Neuronal stem cell (in vitro differentiated cells): Measurements from ENCODE around the gene BCAS3.

Experiments used
- DNase-seq: peaks from one replicate; pipeline ENCODE4 v3.0.0-alpha.2; 2013; ENCODE audit warnings: low spot score
- H2AFZ ChIP-seq: one replicate; pipeline ENCODE4 v1.6.1; 2013; ENCODE audit warnings: mild to moderate bottlenecking, low read length, inconsistent platforms
- H2AK5ac ChIP-seq: 2 replicates; pipeline ENCODE4 v1.6.1; 2013; ENCODE audit warnings: low read depth, mild to moderate bottlenecking, inconsistent platforms, low read length, moderate library complexity, mixed read lengths
- H2BK120ac ChIP-seq: 2 replicates; pipeline ENCODE4 v1.6.1; 2013; ENCODE audit warnings: low read depth, mild to moderate bottlenecking, inconsistent platforms, low read length, moderate library complexity, mixed read lengths
- H2BK12ac ChIP-seq: one replicate; pipeline ENCODE4 v1.6.1; 2013; ENCODE audit warnings: low read length, inconsistent platforms
- H2BK15ac ChIP-seq: 2 replicates; pipeline ENCODE4 v1.6.1; 2013; ENCODE audit warnings: mild to moderate bottlenecking, low read length, inconsistent platforms, mixed read lengths
- H2BK5ac ChIP-seq: one replicate; pipeline ENCODE4 v1.6.1; 2013; ENCODE audit warnings: inconsistent platforms, mild to moderate bottlenecking, low read length, moderate library complexity
- H3K14ac ChIP-seq: one replicate; pipeline ENCODE4 v1.6.1; 2013; ENCODE audit warnings: low read length, inconsistent platforms
- H3K18ac ChIP-seq: 2 replicates; pipeline ENCODE4 v1.6.1; 2013; ENCODE audit warnings: low read length, inconsistent platforms
- H3K23ac ChIP-seq: 2 replicates; pipeline ENCODE4 v1.6.1; 2013; ENCODE audit warnings: low read depth, mild to moderate bottlenecking, mixed read lengths, low read length, inconsistent platforms; ENCODE audit not compliant: poor library complexity
- H3K27ac ChIP-seq: replicated peaks from 3 replicates; pipeline ENCODE4 v1.5.1; 2013; ENCODE audit warnings: low read length, inconsistent platforms
- H3K27me3 ChIP-seq, 3 experiments: 2 replicates each; pipeline ENCODE4 v1.6.1; 2013; ENCODE audit warnings: low read length in 3 of 3, mild to moderate bottlenecking in 2 of 3, inconsistent platforms in 1 of 3, low read depth in 1 of 3, mixed read lengths in 1 of 3, moderate library complexity in 1 of 3; ENCODE audit not compliant: control insufficient read depth in 3 of 3, insufficient read depth in 3 of 3
- H3K36me3 ChIP-seq, 2 donors: replicated peaks in 1 of 2; 2 replicates each; pipeline ENCODE4 v1.6.1; 2013; ENCODE audit warnings: low read length in 2 of 2; ENCODE audit not compliant: control insufficient read depth in 2 of 2, insufficient read depth in 2 of 2
- H3K4ac ChIP-seq: 2 replicates; pipeline ENCODE4 v1.6.1; 2013; ENCODE audit warnings: inconsistent platforms, mild to moderate bottlenecking, low read length, moderate library complexity
- H3K4me1 ChIP-seq, 2 donors: 1 replicate in 1 of 2; 2 replicates in 1 of 2; pipeline ENCODE4 v1.6.1; 2013; ENCODE audit warnings: low read length in 2 of 2, low read depth in 1 of 2; ENCODE audit not compliant: control insufficient read depth in 2 of 2, insufficient read depth in 1 of 2
- H3K4me2 ChIP-seq: one replicate; pipeline ENCODE4 v1.6.1; 2013; ENCODE audit warnings: mild to moderate bottlenecking, low read length, inconsistent platforms; ENCODE audit not compliant: insufficient read depth, poor library complexity, severe bottlenecking
- H3K4me3 ChIP-seq, 2 donors: 2 replicates each; pipeline ENCODE4 v1.5.1; 2013; ENCODE audit warnings: low read length in 2 of 2, mild to moderate bottlenecking in 2 of 2, inconsistent platforms in 1 of 2, moderate library complexity in 1 of 2
- H3K79me1 ChIP-seq: one replicate; pipeline ENCODE4 v1.6.1; 2013; ENCODE audit warnings: low read depth, mild to moderate bottlenecking, inconsistent platforms, low read length, moderate library complexity
- H3K9ac ChIP-seq: one replicate; pipeline ENCODE4 v1.6.1; 2013; ENCODE audit warnings: mild to moderate bottlenecking, low read depth, low read length, inconsistent platforms; ENCODE audit not compliant: poor library complexity
- H3K9me3 ChIP-seq, 2 donors: replicated peaks in 1 of 2; 2 replicates each; pipeline versions ENCODE3 to v1.6.1; 2013; ENCODE audit warnings: low read length in 2 of 2, mild to moderate bottlenecking in 2 of 2, inconsistent platforms in 1 of 2, low read depth in 1 of 2, mixed read lengths in 1 of 2, moderate library complexity in 1 of 2; ENCODE audit not compliant: control insufficient read depth in 2 of 2, insufficient read depth in 1 of 2
- H4K8ac ChIP-seq: one replicate; pipeline ENCODE4 v1.6.1; 2013; ENCODE audit warnings: low read depth, mild to moderate bottlenecking, inconsistent platforms, low read length, moderate library complexity
- H4K91ac ChIP-seq: one replicate; pipeline ENCODE4 v1.6.1; 2013; ENCODE audit warnings: low read length, low read depth, mild to moderate bottlenecking, inconsistent platforms; ENCODE audit not compliant: poor library complexity
- WGBS, 2 donors: extraction: QIAGEN DNeasy Blood & Tissue Kit; methylation state at CpG; one replicate each; pipeline ENCODE4 v1.1.7; 2013; ENCODE audit warnings: missing lambda C conversion rate in 2 of 2, mixed read lengths in 1 of 2; ENCODE audit not compliant: insufficient read length in 2 of 2, insufficient replicate concordance in 1 of 2; ENCODE audit errors: extremely low coverage in 2 of 2; 5-methylcytosine and 5-hydroxymethylcytosine counted together

BCAS3 gene

DNA sequence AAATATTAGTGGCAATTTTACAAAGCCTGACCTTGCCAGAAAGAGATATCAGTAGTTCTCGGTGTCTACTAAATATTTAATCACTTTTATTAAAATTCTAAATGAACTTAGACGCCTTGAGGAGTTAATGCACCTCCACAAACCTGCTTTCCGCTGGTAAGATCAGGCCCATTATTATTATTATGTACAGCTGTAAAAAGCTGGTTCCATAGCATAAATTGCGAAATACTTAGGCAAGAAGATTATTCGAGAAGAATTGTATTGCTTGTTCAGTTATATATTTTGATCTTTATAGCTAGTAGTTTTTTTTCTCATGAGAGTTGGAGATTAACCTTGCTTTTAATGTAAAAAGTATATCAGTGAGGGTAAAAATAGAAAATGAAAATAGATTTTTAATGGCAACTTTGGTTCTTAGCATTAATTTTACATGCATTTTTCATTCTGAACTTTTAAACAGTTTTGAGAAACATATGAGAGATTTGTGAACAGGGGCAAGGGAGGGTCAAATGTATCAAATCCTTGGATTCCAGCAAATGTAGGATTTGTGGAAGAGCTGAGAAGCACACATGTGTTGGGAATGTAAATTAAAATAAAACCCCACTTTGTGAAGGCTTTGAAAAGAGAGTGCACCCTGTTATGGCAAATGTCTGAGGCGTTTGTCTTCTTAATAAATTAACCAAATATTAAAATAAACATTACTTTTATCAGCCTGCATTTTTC lies 471.6 kb downstream of the BCAS3 start:
- WGBS, 2 donors, result no CpG with 5 or more reads among the region's 6 CpGs
- H2BK12ac ChIP-seq, result no peak overlapping the region
- DNase-seq, result no peak

DNA sequence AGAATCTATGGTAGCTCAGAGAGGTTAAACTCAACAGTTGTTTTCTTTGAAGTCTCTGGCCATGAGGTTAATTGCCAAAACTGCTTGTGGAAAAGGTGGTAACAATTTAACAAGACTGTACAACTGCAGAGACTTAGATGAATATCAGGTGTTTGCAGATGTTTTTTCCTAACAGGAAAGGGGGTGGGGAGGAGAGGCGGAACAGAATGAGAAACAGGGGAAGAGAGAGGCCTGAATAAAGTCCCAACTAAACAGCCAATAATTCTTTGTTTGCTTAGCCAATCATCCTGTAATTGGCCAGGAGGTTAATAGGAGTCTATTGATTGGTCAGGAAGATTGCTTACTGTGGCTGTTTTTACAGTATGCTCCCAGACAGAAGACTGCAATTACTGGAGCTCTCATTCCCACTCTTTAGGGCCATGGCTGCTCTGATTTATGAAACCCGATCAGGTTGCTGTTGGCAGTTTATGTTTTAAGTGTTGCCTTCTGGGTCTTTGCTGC lies 472.3 kb downstream of the BCAS3 start:
- Histone ChIP-seq H3K4me2 (no peak overlapping the region), H4K8ac (no peak overlapping the region), H3K9ac (no peak overlapping the region), H3K4me3 (no peak overlapping the region), H3K4me1 (peaks cover 3 to 8% of the 10 kb centered on the region in 2 donors), H3K9me3 (no peaks in the 10 kb centered on the region), H2BK12ac (no peak overlapping the region), H2BK15ac (no peak overlapping the region), H3K4ac (no peak overlapping the region), H2AFZ (no peak overlapping the region), H2BK120ac (no peak overlapping the region), H3K27ac (no peak overlapping the region), H3K23ac (no peak overlapping the region), H2AK5ac (no peak overlapping the region), H3K18ac (no peak overlapping the region), H3K14ac (no peak overlapping the region), H3K27me3 (no peaks in the 10 kb centered on the region), H3K79me1 (no peaks in the 10 kb centered on the region), H2BK5ac (no peak overlapping the region), H4K91ac (no peak overlapping the region), H3K36me3 (no peaks in the 10 kb centered on the region)
- no CpG with 5 or more reads among the region's 2 CpGs for WGBS, 2 donors
- DNase-seq, result no peak

More for the DNA sequence above, 471.6 kb downstream of the BCAS3 start:
- no peak overlapping the region for H3K27ac ChIP-seq
- H3K4me3 ChIP-seq, result no peak overlapping the region
- no peak overlapping the region for H3K9ac ChIP-seq
- no peaks in the 10 kb centered on the region for H3K79me1 ChIP-seq
- no peak overlapping the region for H2BK5ac ChIP-seq
- no peaks in the 10 kb centered on the region for H3K9me3 ChIP-seq
- no peak overlapping the region for H4K8ac ChIP-seq
- H2BK15ac ChIP-seq, result no peak overlapping the region
- no peak overlapping the region for H4K91ac ChIP-seq
- H2AK5ac ChIP-seq, result no peak overlapping the region
- no peak overlapping the region for H2AFZ ChIP-seq
- no peak overlapping the region for H3K23ac ChIP-seq
- H3K4me2 ChIP-seq, result no peak overlapping the region
- no peak overlapping the region for H2BK120ac ChIP-seq
- H3K36me3 ChIP-seq, result no peaks in the 10 kb centered on the region
- H3K18ac ChIP-seq, result no peak overlapping the region
- peaks cover 3 to 8% of the 10 kb centered on the region in 2 donors for H3K4me1 ChIP-seq
- no peak overlapping the region for H3K14ac ChIP-seq
- H3K4ac ChIP-seq, result no peak overlapping the region
- no peaks in the 10 kb centered on the region for H3K27me3 ChIP-seq

DNA sequence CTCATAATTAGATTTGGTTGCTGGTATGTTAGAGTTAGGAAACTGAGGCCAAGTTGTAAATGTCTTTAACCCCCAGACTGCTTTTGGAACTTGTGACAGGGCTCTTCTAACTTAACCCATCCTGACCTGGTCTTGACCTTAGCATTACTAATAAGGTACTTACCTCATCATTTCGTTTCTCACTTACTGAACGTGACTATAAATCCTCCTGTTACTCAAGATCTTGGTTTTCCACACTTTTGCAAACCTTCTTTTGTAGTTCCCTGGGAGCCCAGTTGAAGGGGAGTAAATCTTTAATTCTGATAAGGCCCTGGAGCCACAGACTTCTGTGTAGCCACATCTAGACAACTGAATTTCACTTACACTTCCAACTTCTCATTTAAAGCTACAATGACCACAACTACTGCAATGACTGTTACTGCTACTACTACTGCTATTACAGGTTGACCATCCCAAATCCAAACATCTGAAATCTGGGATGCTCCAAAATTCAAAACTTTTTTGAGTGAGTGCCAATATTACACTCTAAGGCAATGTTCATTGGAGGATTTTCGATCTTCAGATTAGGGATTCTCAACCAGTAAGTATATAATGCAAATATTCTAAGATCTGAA lies 473.1 kb downstream of the BCAS3 start:
- Histone ChIP-seq H4K8ac (no peak overlapping the region), H3K9me3 (no peaks in the 10 kb centered on the region), H4K91ac (no peak overlapping the region), H2AFZ (no peak overlapping the region), H3K4me1 (peaks cover 2 to 6% of the 10 kb centered on the region in 2 donors), H3K18ac (no peak overlapping the region), H3K14ac (no peak overlapping the region), H3K9ac (no peak overlapping the region), H3K79me1 (no peaks in the 10 kb centered on the region), H2AK5ac (no peak overlapping the region), H3K23ac (no peak overlapping the region), H3K27me3 (no peaks in the 10 kb centered on the region), H2BK120ac (no peak overlapping the region), H2BK5ac (no peak overlapping the region), H2BK12ac (no peak overlapping the region), H3K36me3 (no peaks in the 10 kb centered on the region), H3K4ac (no peak overlapping the region), H3K4me3 (no peak overlapping the region), H3K4me2 (no peak overlapping the region), H3K27ac (no peak overlapping the region), H2BK15ac (no peak overlapping the region)
- no peak for DNase-seq
- no CpG with 5 or more reads among the region's 3 CpGs for WGBS, 2 donors

DNA sequence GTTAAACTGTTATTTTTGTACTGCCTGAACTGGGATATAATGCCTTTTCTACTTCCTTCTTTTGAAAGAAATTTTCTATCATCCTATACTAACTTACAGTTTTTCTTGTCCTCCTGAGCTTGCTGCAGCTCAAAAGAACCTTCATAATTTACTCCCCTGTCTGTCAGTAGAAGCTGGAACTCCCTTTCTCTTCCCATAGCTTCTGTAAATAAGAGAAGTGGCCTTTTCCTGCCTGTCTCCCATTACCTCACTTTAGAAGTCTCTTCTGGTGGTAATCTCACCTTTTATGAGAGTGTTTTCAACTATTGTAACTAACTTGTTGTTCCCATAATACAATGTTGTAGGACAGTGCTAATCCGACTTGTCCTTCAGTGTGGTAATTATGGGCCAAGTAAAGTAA lies 475.2 kb downstream of the BCAS3 start:
- Histone ChIP-seq H2BK5ac (no peak overlapping the region), H3K14ac (no peak overlapping the region), H3K9me3 (no peaks in the 10 kb centered on the region), H3K4me2 (no peak overlapping the region), H3K4ac (no peak overlapping the region), H2BK15ac (no peak overlapping the region), H2BK12ac (no peak overlapping the region), H2AK5ac (no peak overlapping the region), H4K91ac (no peak overlapping the region), H3K79me1 (no peaks in the 10 kb centered on the region), H3K23ac (no peak overlapping the region), H3K27me3 (no peaks in the 10 kb centered on the region), H3K27ac (no peak overlapping the region), H3K18ac (no peak overlapping the region), H3K36me3 (no peaks in the 10 kb centered on the region), H2BK120ac (no peak overlapping the region), H3K9ac (no peak overlapping the region), H4K8ac (no peak overlapping the region), H2AFZ (no peak overlapping the region), H3K4me1 (peaks cover 7 to 8% of the 10 kb centered on the region in 2 donors), H3K4me3 (no peak overlapping the region)
- DNase-seq, result no peak
- no CpG with 5 or more reads among the region's 1 CpG for WGBS, 2 donors
